Fibroblast of skin of abdomen (primary cell): ENCODE results near the gene ALG12.
A peak's percentile ranks its signal among the peaks of the same experiment; 100 is the strongest.

Experiments
- DNase-seq: peaks from one replicate; pipeline ENCODE4 v3.0.0-alpha.2; 2013

Gene ALG12

DNA sequence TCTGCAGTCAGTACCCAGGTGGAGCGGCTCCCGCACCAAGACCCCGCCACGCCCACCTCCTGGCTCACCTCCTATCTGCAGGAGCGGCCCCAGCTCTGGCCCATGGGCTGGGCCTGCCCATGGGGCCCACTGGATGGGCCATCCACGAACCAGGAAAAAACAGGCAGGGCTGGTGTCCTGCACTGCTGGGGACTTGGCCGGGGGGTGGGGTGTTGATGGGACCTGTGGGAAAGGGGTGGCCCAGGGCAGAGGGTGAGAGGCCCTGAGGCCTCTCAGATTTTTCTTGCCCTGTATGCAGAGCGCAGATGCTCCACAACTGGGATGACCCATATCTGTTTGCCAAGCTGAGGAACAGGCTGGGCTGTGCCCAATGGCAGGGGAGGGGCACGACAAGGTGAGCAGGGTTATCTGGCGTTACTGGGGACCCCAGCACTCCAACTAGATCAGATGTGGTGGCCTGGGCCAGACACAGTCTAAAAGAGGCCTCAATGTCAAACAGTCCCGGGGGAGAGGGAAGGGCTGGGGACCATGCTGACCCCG, 39.7 kb upstream of the ALG12 start:
- no peak for DNase-seq

DNA sequence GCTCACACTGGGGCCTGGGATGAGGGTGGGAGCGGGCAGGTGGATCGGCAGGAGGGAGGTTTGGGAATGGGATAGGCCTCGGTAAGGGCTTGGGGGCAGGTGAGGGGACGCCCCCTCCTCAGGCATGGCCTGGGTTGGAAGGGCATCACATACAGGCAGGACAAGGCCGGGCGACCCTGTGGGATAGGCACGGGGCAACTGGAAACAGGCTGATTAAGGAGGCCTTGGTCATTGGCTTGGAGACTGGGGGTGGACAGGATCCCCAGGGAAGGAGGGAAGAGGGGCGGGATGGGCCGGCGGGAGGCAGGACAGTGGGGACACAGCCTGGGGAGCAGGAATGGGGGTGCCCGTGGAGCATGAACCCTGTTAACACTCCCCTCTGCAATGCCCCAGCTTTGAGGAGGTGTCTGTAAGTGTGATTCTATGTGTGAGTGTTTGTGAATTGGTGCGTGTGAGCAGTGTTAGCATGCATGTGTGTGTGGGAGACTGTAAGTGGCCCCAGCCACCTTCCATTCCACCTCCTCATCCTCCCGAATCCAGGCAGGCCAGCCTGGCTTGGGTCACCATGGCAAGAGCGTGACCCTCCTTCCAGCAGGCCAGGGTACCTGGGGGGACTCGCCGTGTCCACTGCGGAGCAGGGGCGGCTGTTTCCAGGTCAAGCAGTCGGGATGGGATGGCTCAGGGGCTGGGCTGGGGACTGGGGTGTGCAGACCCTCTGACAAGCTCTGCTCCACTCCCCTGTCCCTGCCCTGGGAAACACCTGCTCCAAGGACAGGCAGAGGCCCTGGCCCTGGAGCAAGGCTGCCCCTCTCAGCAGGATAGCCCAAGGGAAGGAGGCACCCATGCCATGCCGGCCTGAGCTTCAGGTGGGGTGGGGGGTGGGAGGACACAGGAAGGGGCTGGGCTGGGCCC, 38.9 kb upstream of the ALG12 start:
- DNase-seq: no peak

DNA sequence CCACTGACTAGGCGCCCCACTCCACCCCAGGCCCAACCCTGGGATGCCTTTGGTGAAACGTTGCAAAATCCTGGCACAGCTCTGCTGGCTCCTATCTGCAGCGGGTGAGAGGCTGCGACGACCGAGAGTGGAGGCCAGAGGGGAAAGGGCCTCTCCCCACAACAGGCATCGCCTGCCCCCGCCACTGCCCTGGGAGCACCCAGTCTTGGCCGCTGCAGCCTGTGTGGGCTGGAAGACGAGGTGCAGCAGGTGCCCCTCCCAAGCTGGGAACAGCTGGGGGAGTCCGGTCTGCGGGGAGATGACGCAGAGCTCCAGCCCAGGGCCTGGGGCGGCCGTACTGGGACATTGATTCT, 38.2 kb upstream of the ALG12 start:
- no peak for DNase-seq

- DNase-seq: no peak
These were observed 37.6 kb upstream of the ALG12 start for GRCh38 chr22:49955581-49956417.

- DNase-seq: peak; percentile 31
These were observed 36.8 kb upstream of the ALG12 start for GRCh38 chr22:49954991-49955580.

DNA sequence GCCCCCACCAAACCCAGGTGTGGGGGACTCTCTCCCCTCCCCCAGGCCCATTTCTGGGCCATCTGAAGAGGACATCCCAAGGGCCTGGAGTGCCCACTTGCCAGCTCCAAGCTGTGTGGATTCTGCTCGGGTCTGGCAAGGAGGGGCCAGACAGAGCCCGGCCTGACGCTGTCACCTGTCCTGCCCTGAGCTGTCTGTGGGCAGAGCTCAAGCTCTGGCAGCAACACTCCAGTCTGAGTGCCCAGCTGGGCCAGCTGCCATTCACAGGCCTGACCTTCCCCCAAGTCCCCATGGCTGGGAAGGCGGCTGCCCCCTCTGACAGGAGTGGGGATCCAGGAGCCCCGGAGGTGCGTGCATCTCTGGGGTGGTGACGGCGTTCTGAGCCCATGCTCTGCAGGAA, 36.1 kb upstream of the ALG12 start:
- DNase-seq: no peak

DNA sequence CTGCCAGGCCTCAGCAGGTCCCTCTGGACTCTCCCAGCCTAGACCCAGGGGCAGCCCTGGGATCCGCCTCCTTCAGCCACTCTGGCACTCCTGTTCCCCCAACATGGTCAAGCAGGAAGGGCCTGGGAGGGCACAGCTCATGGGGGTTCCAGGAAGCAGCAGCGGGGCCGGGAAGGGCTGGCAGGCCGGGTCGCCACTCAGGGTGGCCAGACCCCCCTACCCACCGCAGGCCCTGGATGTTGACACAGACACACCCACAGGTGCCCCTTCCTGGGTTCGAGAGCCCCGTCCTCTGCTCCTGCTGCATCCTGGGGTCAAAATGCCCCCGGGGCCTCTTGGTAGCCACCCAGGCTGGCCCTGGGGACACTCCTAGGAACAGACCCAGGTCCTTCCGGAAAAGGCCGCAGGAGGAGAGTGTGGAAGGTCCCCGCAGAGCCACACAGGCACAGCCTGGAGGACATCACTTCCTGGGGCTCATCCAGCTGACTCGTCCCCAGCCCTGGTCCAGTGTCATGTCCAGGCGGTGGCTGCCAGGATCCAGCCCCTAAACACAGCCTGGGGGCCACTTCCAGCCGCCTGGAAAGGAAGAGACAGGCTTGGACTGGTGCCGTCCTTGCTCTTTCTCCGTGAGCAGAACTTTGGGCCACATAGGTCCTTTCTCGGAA, 35.6 kb upstream of the ALG12 start:
- no peak for DNase-seq

GRCh38 chr22:49953027-49953679, 34.9 kb upstream of the ALG12 start:
- no peak for DNase-seq

GRCh38 chr22:49951986-49952896, 34.0 kb upstream of the ALG12 start:
- peak; percentile 94 for DNase-seq

GRCh38 chr22:49951678-49951985, 33.4 kb upstream of the ALG12 start:
- DNase-seq: no peak

DNA sequence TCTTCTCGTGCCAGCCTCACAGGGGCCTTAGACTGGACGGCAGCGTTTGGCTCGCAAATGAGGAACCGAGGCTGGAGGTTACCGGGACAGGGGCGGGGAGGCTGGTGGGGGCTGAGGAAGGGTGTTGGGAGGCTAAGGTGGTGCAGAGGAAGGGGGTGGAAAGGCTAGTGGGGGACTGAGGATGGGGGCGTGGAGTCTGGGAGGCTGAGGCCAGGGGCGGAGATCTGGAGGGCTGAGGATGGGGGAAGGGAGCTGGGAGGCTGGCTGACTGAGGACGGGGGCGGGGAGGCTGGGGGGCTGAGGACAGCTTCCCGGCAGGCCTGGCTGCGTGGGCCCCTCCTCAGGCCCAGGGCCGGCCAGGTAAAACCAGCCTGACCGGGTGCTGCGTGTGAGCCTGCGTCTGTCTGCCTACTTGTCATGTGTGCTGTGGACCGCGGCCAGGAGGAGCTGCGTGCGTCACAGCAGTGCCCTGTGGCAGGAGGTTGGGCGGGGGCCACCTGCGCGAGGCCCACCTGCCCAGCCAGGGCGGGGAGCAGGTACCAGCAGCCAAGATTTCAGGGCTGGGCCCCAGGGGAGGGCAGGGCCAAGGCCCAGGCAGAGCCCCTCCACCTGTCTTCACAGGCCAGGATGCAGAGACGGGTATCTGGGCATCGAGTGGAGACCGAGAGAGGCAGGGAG, 32.9 kb upstream of the ALG12 start:
- no peak for DNase-seq

- DNase-seq: no peak
These were observed 32.3 kb upstream of the ALG12 start for GRCh38 chr22:49950396-49950994.

GRCh38 chr22:49949914-49950292, 31.7 kb upstream of the ALG12 start:
- DNase-seq: no peak

DNA sequence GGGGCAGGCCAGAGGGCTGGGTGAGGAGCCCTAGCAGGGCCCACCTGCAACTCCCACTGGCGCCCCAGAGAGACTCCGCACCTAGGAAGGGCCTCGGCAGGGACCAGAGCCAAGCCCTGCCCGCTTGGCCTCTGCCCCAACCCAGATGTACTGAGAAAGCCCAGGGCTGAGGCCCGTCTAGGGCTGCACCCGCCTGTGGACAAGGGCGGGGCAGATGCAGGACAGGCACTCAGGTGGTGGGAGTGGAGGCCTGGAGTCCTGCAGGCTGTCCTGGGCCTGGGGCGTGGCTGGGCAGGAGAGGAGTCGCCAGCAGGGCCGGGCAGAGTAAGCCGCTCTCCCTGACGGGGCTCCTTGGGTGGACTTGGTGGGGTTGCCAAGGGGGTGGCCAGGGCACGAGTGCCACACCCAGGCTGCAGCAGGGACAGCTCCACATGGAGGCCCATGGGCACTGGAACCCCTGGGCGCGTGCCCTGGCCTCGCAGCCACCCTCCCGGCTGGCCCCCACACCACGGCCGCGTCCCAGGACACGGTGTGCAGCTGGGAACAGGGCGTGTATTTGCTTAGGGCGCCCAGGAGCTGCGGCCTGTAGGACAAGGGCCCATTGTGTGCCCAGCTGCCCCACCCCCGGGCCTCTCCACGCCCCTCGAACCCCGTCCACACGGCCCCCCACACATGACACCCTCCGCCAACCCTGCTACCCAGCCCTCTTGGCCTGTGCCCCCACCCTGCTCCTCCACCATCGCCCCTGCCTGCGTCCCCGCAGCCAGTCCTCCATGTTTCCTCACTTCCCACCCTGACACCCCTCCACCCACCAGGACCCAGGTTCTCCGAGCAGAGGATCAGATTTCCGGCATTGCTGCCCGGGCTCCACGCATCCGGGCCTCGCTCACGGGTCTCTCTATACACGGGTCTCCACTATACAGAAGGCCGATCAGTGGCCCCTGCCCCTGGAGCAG, 31.0 kb upstream of the ALG12 start:
- no peak for DNase-seq

- DNase-seq: no peak
These were observed 30.1 kb upstream of the ALG12 start for GRCh38 chr22:49948116-49948957.

DNA sequence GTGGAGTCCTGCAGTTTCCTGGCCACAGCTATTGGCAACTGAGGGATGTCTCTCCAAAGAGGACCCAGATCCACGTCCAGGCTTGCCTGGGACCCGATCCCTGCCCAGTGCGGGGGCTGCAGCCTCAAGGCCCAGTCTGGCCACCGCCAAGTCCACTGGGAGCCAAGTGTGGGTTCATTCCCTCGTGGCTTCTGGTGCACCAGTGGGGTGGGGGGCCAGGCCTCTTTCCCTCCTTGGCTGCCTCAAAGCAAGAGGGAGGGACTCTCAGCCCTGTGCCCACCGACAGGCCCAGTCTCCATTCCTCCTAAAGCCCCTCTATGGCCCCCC, 29.0 kb upstream of the ALG12 start:
- no peak for DNase-seq

- DNase-seq: no peak
These were observed 28.5 kb upstream of the ALG12 start for GRCh38 chr22:49946612-49947295.
